SH-SY5Y (cell line): ENCODE results near the gene CIPC.

ENCODE experiments used
- GATA2 ChIP-seq: IDR thresholded peaks from 2 replicates; pipeline ENCODE4 v1.6.1; 2011; ENCODE audit warnings: mild to moderate bottlenecking, low read depth, low read length
- GATA3 ChIP-seq: IDR thresholded peaks from 2 replicates; pipeline ENCODE4 v1.6.1; 2011; ENCODE audit warnings: low read depth, mild to moderate bottlenecking, low read length, moderate library complexity

- TF ChIP-seq GATA3, result no peak
- no peak for TF ChIP-seq GATA2
Measured at GRCh38 chr14:77059276-77059915, 38.7 kb upstream of the CIPC start.
